Activated naive CD4-positive, alpha-beta T cell treated with anti-CD3 and anti-CD28 coated beads, Interleukin-2, amount 50 U/mL, for 72 hours (primary cell): ENCODE results near the gene EZH1. TPM values are rescaled to one million over a fixed set of nuclear protein-coding genes. Genes with fewer than 3 reads are reported as not detected.
"Not testable (repeated sequence)": the region's sequence is repeated elsewhere in the genome, so short reads cannot be mapped to it uniquely, and the experiment has no call there.

Experiments used
- ATAC-seq, 2 donors: fragments of 150-1000 bp; cut with Tn5 transposase; 2 replicates each; pipeline ENCODE4 v1.10.0; 2021; ENCODE audit warnings: mild to moderate bottlenecking in 2 of 2, moderate library complexity in 2 of 2
- DNase-seq, 2 donors: peaks; one replicate each; pipeline ENCODE4 v3.0.0; 2021 to 2022; ENCODE audit warnings: low spot score in 2 of 2
- H3K27ac Mint-ChIP-seq, 2 donors: one replicate each; pipeline ENCODE4 v1.8.0; 2022; ENCODE audit warnings: mild to moderate bottlenecking in 2 of 2, mixed read lengths in 2 of 2
- H3K36me3 Mint-ChIP-seq, 2 donors: one replicate each; pipeline ENCODE4 v1.8.0; 2022; ENCODE audit warnings: mixed read lengths in 2 of 2
- H3K9me3 Mint-ChIP-seq, 2 donors: one replicate each; pipeline ENCODE4 v1.8.0; 2022; ENCODE audit warnings: mixed read lengths in 2 of 2
- total RNA-seq, 2 donors: library from RNA; stranded (reverse); gene quantifications; one replicate each; pipeline ENCODE4 v1.2.3, GENCODE V29; 2022

EZH1 gene
- total RNA-seq, 2 donors from 2014 or later: 34.2 to 56.9 TPM

DNA sequence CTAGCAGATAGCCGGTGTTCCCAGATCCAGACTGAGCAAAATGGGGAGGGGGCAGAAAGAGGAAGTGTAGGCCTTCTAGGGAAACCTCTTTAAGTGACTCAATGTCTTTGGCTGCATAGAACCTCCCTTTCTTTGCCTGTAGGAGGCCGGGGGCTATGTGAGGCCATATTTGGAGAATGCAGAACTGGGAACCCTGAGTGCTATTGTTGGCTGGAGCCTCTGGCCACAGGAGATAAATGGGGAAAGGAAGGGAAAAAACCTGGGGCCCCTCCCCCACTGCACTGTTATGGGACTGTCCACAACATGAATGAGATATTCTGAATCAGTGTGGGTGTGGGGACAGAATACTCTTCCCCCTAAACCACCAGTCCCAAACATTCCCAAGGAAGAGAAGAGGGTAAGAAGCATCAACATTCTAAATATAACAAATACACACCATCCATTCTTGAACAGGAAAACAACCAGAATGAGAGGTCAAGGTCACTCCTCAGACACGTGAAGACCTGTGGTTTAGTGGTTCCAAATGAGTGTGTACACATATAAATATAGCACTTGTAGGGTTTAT lies 30.8 kb upstream of the EZH1 start:
- Mint-ChIP-seq H3K9me3 (no peaks in the 10 kb centered on the region), H3K36me3 (peaks cover 25 to 34% of the 10 kb centered on the region in 2 donors), H3K27ac (no peak overlapping the region)
- ATAC-seq: no peak
- no peak for DNase-seq

DNA sequence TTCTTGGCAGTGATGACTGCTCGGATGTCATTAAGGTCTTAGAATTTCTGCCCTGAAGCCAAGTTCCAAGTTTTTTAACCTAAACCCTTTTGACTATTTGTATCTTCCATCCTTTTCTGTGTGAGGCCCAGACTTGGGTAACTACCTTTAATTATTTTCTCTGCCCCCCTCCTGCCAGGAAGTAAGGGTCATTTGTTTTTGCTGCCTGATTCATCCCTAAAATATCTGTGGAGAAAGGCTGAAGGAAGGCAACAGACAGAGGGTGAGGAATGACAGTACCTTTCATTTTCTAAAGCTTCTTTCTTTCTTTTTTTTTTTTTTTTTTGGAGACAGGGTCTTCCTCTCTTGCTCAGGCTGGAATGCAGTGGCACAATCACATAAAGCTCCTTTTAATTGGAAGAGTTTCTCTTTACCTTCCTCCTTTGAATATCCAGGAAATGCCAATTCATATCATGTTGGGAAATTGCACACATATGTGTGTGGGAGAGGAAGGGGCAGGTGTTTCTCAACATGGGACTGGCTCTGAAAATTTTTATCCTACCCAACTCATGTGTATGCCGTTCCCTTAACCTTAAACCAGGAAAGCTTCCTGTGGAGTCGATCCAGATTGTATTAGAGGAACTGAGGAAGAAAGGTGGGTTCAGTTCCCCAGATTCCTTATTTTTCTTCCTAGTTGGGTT lies 29.4 kb upstream of the EZH1 start:
- no peak for ATAC-seq
- Mint-ChIP-seq H3K36me3 (peaks cover 25 to 29% of the 10 kb centered on the region in 2 donors), H3K27ac (peak overlapping the region; percentile 92 to 99)

DNA sequence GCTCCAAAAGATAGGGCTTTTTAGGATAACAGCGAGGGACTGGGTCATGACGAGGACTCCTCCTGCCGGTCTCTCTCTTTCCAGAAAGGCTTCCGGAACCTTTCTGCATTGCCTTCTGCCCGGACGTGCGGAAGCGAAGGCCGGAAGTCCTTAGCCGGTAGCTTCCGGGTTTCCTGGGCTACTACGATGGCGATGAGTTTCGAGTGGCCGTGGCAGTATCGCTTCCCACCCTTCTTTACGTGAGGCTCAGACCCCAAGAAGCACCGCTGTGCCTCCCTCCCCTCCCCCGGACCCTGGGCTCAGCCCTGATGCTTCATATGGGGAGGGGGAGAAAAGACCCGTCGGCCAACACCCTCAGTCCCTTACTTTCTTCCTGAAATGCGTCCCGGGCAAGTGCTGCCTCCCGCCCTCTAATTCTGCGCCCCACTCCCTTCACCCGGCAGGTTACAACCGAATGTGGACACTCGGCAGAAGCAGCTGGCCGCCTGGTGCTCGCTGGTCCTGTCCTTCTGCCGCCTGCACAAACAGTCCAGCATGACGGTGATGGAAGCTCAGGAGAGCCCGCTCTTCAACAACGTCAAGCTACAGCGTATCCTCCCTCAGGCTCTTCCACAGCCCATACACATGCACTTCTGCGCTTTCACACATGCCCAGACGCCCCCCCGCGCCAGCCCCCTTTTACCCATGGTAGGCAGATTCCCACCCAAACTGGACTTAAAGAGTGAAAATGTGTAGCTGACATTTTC lies 28.6 kb upstream of the EZH1 start, which contains the start of gene VPS25:
TSS of gene VPS25 (plus strand) at position 160 of the 746 bp plus-strand sequence. CDS start at position 187, 27 bp downstream.
- DNase-seq (peak; percentile 79 to 80), ATAC-seq (peak; percentile 94 to 96)
- Mint-ChIP-seq H3K9me3 (no peaks in the 10 kb centered on the region), H3K27ac (peak within 1 kb of the TSS; percentile 92 to 99), H3K36me3 (peaks cover 25 to 26% of the 10 kb centered on the region in 2 donors)

More for the DNA sequence above, 29.4 kb upstream of the EZH1 start:
- no peaks in the 10 kb centered on the region for H3K9me3 Mint-ChIP-seq
- no peak for DNase-seq

DNA sequence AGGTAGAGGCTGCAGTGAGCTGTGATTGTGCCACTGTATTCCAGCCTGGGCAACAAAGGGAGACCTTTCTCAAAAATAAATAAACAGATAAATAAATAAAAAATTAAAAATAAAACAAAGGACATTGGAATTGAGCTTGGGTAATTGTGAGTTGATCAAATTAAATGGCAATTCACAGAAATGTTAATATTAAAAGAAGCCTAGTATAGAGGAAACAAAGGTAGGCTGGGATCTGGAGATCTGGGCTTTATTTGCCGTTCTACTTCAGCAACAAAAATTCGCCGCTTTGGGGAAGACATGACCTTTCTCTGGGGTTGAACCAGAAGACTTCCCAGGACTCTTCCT lies 28.1 kb upstream of the EZH1 start:
- peak overlapping the region; percentile 92 to 99 for H3K27ac Mint-ChIP-seq
- H3K36me3 Mint-ChIP-seq: peaks cover 25 to 26% of the 10 kb centered on the region in 2 donors
- no peak for DNase-seq
- no peaks in the 10 kb centered on the region for H3K9me3 Mint-ChIP-seq
- no peak for ATAC-seq

DNA sequence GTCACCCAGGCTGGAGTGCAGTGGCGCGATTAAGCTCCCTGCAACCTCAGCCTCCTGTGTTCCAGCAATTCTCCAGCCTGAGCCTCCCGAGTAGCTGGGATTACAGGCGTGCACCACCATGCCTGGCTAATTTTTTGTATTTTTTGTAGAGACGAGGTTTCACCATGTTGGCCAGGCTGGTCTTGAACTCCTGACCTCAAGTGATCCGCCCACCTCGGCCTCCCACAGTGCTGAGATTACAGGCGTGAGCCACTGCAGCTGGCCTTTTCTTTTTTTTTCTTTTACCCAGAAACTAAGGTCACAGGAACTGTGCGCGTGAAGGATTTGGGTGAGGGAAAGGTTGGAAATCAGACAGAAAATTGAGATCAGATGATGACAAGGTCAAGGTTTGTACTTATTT lies 25.1 kb upstream of the EZH1 start:
- DNase-seq, H3K27ac Mint-ChIP-seq, H3K9me3 Mint-ChIP-seq, ATAC-seq: not testable (repeated sequence)
- H3K36me3 Mint-ChIP-seq: peaks cover 17 to 18% of the 10 kb centered on the region in 2 donors

DNA sequence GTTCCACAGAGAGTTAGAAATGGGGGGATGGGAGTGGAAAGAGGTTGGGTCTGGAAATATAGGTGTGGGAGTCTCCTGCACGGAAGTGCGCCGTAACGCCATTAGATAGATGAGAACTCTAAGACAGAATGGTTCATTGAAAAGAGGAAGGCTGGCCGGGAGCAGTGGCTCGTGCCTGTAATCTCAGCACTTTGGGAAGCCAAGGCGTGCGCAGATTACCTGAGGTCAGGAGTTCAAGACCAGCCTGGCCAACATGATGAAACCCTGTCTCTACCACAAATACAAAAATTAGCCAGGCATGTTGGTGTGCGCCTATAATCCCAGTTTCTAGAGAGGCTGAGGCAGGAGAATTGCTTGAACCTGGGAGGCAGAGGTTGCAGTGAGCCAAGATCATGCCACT lies 23.2 kb upstream of the EZH1 start:
- ATAC-seq: not testable (repeated sequence)

DNA sequence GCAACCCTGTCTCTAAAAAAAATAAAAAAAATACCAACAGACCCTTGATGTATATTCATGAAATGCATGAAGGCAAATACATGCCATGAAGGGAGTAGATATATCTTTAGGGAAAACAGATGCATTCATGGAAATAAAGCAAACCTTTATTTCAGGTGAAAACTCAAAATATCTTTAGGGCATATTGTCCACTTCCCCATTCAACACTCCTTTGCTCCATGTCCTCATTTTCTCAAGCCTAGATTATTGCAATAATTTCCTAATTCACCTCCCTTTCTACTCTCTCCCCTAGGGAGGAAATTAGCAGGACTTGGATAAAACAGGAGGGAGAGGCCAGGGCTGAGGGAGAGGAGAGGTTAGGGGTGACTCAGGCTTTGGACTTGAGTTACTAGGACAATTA lies 22.7 kb upstream of the EZH1 start:
- Mint-ChIP-seq H3K36me3 (no peaks in the 10 kb centered on the region), H3K27ac (no peak overlapping the region), H3K9me3 (no peaks in the 10 kb centered on the region)
- ATAC-seq (no peak), DNase-seq (no peak)

More for the DNA sequence above, 23.2 kb upstream of the EZH1 start:
- H3K9me3 Mint-ChIP-seq, DNase-seq, H3K27ac Mint-ChIP-seq, H3K36me3 Mint-ChIP-seq: not testable (repeated sequence)

DNA sequence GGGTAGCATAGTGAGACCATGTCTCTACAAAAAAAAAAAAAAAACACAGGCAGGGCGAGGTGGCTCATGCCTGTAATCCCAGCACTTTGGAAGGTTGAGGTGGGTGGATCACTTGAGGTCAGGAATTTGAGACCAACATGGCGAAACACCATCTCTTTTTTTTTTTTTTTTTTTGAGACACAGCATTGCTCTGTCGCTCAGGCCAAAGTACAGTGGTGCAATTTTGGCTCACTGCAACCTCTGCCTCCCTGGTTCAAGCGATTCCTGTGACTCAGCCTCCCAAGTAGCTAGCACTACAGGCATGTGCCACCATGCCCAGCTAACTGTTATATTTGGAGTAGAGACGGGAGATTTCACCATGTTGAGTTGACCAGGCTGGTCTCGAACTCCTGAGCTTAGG lies 21.3 kb upstream of the EZH1 start:
- DNase-seq (no peak), ATAC-seq (no peak)
- H3K36me3 Mint-ChIP-seq: no peaks in the 10 kb centered on the region
- H3K9me3 Mint-ChIP-seq: no peaks in the 10 kb centered on the region
- no peak overlapping the region for H3K27ac Mint-ChIP-seq

DNA sequence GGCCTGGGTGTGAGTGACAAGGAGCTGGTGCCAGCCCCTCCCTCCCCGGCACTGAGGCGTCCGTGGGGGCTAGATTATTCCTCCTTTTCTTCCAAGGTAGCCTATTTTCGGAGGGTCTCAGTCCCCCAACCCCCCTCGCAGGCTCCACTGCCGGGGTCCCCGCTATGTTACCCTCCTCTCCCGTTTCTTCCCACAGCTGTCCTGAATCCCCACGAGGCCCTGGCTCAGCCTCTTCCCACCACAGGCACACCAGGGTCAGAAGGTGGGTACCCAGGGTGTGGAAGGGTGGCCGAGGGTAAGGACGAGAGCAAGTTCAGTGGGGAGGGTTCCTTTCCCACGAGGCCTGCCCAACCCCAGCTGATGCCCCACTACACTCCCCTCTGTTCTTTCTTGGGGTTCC lies 16.8 kb upstream of the EZH1 start:
- no peak for ATAC-seq
- Mint-ChIP-seq H3K27ac (no peak overlapping the region), H3K9me3 (no peaks in the 10 kb centered on the region), H3K36me3 (no peaks in the 10 kb centered on the region)
- DNase-seq: no peak

DNA sequence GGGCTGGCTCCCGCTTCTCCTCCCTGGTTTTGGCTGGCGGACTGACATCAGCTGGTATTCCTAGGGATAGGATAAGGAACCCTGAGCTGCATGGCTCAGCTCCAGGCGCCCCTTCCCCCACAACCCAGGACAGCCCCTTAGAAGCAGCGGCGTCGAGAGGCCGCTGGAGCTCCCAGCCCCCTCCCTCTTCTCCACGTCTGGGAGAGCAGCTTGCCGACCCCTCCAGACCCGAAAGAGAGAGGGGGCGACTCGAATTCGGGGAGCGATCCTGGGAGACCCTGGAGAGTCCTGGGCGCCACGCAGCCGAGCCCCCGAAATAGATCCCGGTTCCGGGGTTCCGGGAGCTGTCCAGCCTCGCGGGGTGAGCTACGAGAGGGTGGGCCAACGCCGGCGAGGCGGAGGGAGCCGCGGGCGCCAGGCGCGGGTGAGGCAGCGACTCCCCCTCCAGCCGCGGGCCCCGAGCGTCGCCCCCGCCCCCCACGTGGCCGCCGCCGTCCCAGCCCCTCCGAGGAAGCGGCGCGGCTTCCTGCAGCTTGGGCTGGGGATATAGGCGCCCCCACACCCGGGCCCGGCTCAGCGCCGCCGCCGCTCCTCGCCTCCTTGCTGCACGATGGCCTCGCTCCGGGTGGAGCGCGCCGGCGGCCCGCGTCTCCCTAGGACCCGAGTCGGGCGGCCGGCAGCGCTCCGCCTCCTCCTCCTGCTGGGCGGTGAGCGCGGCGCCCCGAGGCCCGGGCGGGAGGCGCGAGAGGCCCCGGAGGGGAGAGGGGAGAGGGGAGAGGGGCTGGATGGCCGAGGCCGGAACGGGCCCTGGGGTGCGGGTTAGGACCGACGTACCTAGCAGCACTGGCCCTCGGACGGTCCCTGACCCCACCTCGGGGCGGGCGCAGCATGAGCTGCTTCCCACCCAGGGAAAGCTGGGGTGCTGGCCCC lies 16.1 kb upstream of the EZH1 start, which contains the start of gene RAMP2:
TSS of gene RAMP2 (plus strand) at position 576 of the 930 bp plus-strand sequence. CDS start at position 611, 35 bp downstream.
- Mint-ChIP-seq H3K36me3 (no peaks in the 10 kb centered on the region), H3K27ac (no peak within 1 kb of the TSS), H3K9me3 (no peaks in the 10 kb centered on the region)
- ATAC-seq: peak; percentile 21 to 45
- DNase-seq: no peak

DNA sequence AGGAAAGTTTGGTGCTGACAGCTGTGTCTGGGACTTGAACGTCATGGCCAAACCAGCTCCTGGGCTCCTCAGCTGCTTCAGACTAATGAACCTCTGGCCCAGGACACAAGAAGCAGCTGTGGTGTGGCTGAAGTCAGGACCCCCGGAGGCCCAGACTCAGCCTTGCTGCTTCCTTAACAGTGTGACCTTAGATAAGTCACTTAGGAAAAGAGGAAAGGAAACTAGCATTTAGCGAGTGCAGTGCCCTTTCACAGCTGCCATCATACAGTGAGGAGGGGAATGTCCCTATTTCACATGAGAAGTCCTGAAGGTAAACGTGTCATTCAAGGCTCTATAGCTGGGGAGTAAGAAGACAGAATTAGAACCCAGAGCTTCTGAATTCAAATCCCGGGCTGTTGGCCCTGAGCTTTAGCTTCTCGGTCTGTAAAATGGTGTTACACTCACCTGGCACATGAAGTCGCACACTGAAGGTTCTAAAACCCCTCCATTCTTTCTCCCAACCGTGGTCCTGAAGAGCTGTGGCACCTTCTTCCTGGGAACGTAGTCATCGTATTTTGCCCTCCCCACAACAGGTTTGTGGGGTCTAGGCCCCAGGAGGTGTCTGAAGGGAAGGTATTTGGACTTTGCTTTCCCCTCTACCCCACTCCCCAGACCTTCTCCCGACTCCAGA lies 15.3 kb upstream of the EZH1 start:
- Mint-ChIP-seq H3K36me3 (no peaks in the 10 kb centered on the region), H3K27ac (no peak overlapping the region)
- ATAC-seq: peak in 1 of 2 donors; percentile 73

DNA sequence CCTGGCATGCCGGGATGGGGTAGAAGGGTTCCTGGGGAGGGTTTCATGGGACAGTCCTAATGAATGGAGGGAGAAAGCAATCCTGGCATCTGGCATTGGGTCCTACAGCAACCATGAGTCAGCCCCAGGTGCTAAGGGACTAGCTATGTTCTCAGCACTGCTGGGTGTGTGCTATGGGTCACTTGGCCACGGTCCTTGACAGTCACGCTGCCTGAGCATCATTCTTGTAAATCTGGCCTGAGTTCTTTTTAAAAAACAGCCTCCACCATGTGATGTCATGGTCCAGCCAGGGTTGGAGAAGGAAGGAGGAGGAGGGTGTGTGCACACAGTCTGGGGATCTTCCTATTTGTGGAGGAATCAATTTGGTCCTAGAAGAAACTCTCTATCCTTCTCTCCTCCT lies 9.9 kb upstream of the EZH1 start:
- DNase-seq (no peak), ATAC-seq (no peak)
- no peaks in the 10 kb centered on the region for H3K9me3 Mint-ChIP-seq
- H3K36me3 Mint-ChIP-seq: no peaks in the 10 kb centered on the region
- peak overlapping the region in 1 of 2 donors; percentile 6 for H3K27ac Mint-ChIP-seq

More for the DNA sequence above, 15.3 kb upstream of the EZH1 start:
- H3K9me3 Mint-ChIP-seq: no peaks in the 10 kb centered on the region
- no peak for DNase-seq

DNA sequence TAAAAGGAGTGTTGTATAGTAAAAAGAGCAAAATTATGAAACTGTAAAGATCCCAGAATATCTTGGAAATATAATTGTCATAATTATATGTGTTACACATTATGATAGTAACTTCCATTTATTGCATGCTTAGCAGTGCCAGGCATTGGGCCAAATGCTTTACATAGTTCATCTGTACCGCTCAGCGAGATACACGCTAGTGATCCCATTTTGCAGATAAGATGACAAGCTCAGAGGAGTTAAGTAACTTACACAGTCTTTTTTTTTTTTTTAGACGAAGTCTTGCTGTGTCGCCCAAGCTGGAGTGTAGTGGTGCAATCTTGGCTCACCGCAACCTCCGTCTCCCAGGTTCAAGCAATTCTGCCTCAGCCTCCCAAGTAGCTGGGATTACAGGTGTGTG lies 6.8 kb upstream of the EZH1 start:
- Mint-ChIP-seq H3K9me3 (no peaks in the 10 kb centered on the region), H3K27ac (no peak overlapping the region), H3K36me3 (no peaks in the 10 kb centered on the region)
- ATAC-seq (no peak), DNase-seq (no peak)

DNA sequence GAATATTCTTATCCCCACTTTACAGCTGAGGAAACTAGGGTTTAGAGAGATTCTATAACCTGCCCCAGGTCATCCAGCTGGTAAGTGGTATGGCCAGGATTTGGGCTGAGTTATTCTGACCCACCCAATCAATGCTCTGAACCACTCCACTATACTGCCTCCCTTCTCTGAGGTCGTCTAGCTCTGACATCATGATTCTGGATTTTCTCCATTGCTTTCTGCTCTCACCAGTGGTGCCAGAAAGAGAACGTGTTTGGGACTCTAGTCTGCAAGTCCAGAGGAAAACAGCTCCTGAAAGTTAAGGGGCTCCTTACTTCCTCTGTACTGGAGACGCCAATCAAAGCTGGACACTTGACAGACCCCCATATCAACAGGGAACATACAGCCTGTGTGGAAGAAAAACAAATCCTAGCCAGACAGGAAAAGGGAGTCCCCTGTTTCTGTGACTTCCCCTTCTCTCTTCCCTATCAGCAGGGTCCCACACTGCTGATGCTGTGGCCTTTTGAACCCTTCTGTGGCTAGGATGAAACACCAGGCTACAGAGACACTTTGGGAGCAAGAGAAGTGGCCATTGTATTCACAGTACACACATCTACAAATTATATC lies 6.0 kb upstream of the EZH1 start:
- Mint-ChIP-seq H3K9me3 (no peaks in the 10 kb centered on the region), H3K36me3 (no peaks in the 10 kb centered on the region), H3K27ac (no peak overlapping the region)
- ATAC-seq (no peak), DNase-seq (no peak)

DNA sequence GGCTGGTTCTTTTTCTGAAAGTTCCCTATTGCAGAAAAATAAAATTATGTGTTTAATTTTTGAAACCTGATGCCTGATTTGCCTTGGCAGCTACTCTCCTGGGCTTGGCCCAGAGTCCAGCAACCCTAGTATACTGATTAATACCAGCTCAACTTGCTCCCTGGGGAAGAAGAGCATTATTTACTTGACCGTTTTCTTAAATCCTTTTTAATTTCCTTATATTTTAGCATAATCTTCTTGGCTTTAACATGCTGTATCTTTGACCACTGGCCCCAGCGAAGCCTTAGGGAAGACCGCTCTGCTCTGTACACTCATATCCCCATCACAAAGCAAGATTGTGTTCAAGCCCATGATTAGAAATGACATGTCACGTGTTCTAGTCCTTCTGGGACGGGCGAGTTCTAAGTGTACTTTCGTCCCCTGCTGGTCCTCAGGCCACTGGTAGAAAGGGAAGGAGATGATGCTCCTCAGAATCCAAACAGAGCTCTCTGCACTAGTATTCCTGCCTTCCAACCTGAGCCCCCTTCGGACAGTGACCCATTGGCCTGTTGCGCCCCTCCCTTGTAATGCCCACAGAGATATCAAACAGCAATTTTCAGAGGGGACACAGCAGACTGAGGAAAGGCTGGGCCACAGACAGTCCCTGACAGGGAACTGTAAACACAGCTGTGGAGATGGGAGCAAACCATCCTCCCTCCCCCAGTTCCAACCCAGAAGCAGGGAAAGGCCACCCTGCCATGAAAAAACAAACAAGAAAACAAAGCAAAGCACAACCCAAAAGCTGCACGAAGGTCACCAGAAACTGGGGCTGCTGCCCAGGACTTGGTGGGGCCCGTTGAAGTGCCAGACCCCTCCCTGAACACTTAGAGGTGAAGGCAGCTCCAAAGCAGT lies 4.3 kb upstream of the EZH1 start:
- ATAC-seq (no peak), DNase-seq (no peak)
- Mint-ChIP-seq H3K36me3 (peaks cover 0 to 8% of the 10 kb centered on the region in 2 donors), H3K9me3 (no peaks in the 10 kb centered on the region), H3K27ac (no peak overlapping the region)
